Hippocampal formation (tissue), 2 donors: Measurements from ENCODE around the gene ACRV1.
"Not testable (repeated sequence)": the region's sequence is repeated elsewhere in the genome, so short reads cannot be mapped to it uniquely, and the experiment has no call there.

Experiments used
- DNase-seq, 2 donors: peaks; one replicate each; lab custom pipeline; 2025; lab: John Stamatoyannopoulos, UW

Gene ACRV1, protein sequence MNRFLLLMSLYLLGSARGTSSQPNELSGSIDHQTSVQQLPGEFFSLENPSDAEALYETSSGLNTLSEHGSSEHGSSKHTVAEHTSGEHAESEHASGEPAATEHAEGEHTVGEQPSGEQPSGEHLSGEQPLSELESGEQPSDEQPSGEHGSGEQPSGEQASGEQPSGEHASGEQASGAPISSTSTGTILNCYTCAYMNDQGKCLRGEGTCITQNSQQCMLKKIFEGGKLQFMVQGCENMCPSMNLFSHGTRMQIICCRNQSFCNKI

DNA sequence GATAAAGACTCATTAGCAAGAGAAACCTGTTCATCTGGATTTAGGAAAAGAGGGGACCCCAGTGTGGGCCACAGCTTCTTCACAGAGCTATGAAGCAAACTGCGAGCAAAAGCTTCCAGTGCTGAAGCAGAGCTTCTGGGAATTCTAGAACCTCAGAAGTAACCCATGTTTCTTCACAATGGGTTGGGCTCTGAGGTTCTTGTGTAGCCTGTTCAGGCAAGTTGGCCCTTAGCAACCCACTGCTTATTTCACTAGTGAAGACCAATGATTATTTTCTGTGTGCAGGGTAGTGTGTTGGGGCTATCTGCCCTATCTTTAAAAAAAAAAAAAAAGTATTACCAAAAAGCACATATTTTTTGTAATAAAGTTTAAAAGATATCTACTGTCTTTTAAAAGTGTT lies at the start of gene ACRV1:
Gene ACRV1 (minus strand): TSS at position 101 of the 400 bp plus-strand sequence. CDS start 67 bp downstream, at position 34.
- no peak for DNase-seq

DNA sequence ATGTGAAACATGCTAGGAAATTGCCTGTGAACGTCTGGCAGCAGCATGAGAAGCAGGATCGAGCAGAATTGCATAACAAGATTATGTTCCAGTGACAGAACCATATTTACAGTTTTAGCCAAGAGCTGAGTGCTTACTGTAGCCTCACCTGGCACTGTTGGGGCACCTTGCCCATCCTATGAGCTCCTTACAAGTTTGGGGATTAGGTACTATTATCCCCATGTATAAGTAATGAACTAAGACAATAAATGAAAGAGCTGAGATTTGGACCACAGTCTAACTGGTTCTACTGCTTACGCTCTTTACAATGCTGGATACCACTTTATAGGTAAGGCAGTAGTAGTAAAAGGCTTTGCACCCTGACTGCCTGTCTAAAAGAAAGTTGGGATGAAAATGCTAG lies 48.3 kb upstream of the ACRV1 start:
- DNase-seq, result no peak

DNA sequence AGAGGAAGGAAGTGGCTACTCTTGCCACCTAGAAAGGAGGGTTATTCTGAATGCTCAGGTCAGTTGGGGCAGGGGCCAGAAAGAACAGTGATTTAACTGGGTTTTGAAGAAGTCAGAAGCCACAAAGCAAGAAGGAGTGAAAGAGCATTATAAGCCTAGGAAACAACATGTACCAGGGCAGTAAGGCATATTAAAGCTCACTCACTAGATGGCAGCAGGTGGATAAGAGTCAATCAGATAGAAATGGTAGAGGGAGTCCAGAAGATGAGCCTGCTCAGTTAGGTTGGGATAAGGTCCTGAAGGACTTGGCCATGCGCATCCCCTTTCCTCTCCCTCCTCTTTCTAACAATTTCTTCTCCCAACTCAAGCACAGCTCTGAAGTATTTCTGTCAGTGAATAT lies 43.5 kb upstream of the ACRV1 start:
- DNase-seq, result no peak

DNA sequence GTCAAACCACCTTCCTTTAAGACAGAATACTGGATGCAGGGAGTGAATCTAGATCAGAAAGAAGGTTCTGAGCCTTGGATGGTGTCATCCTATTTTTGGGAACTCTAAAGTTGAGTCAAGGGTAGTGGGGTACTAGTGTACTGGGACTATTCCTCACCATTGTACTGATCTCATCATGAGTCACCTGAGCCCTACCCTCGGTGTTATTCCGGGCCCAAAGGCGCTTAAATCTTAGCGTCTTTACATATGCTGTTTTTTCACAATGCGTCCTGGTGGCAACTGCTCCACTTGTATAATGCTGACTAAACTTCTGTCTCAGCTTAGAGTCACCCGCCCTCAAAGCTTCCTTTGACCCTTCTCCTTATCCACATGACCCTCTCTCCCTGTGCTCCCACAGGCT lies 40.1 kb upstream of the ACRV1 start:
- DNase-seq, result no peak

DNA sequence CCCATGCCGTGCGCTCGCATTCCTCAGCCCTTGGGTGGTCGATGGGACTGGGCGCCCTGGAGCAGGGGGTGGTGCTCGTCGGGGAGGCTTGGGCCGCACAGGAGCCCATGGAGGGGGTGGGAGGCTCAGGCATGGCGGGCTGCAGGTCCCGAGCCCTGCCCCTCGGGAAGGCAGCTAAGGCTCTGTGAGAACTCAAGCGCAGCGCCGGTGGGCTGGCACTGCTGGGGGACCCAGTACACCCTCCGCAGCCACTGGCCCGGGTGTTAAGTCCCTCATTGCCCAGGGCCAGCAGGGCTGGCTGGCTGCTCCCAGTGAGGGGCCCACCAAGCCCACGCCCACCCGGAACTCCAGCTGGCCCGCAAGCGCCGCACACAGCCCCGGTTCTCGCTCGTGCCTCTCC lies 24.0 kb upstream of the ACRV1 start:
- DNase-seq, result not testable (repeated sequence)

DNA sequence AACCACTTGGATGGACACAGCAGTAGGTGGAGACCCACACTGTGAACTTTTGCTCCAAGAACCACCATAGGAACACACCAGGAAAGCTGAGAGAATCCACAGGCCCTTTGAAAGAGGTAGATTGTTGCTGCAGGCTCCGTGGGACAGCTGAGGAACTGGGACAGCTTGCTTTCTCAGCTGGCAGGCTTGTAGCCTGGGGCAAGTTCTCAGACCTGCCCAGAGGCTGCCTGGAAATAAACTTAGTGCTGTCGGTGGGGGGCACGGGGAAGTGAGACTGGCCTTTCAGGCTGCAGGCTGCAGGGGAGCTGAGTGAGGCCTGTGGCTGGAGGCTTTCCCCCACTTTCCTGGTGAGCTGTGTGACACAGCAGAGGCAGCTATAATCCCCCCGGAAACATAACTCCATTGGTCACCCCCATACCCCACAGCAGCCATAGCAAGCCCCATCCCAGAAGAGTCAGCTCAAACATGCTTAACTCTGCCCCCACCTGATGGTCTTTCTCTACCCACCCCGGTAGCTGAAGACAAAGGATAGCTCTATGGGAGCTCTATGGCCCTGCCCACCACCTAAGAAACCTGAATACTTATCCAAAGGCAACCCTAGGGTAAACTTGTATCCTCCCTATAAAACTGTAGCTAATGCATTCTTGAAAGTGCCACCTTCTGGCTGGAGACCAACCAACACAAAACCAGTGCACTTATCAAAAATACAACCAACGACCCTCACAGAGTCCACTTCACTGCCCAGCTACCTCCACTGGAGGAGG lies 21.4 kb upstream of the ACRV1 start:
- DNase-seq, result no peak

DNA sequence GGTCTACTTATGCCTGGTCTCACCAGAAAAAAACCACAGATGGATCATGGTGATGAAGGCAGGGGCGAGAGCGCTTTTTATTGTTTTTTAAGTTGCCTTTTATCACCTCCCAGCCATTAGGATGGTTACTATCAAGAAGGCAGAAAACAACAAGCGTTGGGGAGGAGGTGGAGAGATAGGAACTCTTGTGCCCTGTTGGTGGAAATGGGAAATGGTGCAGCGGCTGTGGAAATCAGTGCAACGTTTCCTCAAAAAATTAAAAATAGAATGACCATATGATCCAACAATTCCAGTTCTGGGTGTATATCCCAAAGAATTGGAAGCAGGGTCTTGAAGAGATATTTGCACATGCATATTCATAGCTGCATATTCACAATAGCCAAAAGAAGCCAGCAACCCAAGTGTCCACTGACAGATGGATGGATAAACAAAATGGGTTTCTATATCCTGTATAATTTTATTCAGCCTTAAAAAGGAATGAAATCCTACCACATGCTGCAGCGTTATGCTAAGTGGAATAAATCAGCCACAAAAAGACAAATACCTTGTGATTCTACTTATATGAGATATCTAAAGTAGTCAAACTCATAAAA lies 20.5 kb upstream of the ACRV1 start:
- DNase-seq, result no peak

DNA sequence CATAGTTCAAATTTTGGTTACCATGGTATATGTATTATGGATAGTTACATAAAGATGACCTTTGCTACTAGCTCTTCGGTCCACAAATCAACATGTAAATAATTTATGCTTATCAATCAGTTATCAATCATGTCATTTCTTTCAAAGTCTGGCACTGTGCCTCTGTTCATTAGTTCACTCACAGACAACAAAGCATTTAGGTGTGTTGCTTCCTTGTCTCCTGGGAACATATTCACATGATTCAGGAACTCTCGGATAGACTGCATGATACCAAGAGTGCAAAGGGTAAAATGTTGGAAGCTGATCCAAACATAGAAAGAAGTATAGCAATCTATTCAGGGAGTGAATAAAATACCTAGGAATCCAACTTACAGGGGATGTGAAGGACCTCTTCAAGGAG lies 14.3 kb upstream of the ACRV1 start:
- DNase-seq, result no peak

DNA sequence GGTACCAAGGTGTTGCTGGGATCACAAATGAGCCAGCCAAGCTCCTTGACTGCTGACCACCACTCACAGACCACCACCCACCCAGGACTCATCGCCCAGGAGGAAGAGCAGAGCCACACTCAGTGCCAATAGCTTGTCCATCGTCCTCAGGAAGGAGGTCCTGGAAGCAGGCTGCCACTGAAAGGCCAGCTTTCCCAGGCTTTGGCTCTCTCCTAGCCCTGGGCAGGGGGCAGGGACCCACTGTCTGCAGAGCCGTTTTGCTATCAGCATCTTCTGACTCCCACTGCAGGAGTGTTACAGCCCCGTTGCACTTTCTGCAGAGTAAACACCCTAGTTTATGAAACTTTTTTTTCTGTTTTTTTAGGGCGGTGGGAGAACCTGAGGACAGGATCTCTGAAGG lies 12.2 kb upstream of the ACRV1 start:
- DNase-seq, result no peak

DNA sequence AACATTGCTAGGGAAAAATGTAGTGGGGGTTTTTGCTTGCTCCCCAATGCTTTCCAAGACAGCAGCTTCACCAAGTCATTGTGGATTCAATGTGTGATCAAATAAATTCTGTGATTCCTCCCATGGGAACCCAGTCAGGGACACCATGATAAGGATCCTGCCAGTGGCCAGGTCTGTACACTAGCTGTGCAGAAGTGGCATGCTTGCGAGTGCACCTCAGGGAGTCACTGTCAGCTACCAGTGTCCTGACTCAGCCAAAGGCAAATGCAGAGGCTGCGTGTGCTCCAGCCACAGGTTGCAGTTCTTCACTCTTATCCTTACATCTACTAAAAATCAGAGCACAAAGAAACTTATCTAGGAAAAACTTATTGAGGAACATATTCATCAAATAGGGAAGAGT lies 9.4 kb upstream of the ACRV1 start:
- no peak for DNase-seq

DNA sequence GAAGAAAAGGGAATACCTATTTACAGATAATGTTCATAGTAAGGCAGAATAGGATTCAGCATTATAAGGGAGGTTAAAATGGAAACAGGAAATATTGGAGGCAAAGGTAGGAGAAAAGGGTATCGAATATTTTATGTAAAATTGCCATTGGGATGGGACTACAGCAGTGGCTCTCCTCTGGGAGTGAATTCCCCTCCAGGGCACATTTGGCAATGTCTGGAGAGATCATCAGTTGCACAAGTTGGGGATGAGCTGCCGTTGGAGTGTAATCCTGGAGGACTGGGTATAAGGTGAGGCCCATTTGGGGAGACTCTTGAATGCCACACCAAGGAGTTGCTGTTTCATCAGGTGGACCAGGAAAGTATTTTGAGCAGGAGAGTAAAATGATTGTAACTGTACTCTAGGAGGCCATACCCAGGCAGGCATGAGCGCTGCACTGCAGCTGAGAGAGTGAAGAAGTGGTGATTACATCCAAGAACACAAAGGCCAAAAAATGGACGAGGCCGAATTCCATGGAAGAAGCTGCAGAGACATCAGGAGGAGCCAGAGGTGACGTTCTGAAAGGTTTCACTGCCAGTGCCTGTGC lies 8.7 kb upstream of the ACRV1 start:
- no peak for DNase-seq

DNA sequence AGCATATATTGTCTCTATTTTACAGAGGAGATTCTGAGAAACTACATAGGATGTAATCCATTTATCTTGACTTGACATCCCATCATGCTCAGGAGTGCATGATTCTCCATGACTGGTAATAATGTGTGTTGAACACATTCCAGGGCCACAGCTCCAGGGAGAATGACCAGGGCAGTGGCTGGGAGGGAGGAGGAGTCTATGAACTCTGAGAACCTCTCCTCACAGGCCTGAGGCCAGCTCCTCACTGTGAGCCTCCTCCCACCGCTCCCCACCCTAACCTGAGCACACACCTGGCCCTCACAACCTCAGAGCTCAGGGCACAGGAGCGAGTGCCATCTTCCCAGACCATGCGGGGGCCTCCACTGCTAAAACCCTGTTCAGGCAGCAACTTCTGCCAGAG lies 8.0 kb upstream of the ACRV1 start:
- DNase-seq, result no peak

DNA sequence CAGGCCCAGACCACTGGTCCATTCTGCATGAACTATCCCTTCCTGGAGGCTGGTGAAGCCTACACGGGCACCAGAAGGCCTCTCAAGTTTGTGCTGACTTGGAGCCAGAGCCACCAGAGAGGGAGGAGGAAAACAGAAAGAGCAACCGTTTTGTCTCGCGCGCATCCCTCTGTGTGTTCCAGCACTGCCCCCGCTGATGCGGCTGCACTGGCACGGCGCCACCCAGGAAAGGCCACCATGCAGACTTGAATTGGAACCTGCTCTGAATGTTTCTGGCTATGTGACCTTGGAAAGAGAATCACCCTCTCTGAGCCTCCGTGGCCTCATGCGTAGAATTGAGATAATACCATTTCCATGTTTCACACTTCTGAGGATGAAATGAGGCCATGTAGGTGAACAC lies 7.4 kb upstream of the ACRV1 start:
- no peak for DNase-seq

DNA sequence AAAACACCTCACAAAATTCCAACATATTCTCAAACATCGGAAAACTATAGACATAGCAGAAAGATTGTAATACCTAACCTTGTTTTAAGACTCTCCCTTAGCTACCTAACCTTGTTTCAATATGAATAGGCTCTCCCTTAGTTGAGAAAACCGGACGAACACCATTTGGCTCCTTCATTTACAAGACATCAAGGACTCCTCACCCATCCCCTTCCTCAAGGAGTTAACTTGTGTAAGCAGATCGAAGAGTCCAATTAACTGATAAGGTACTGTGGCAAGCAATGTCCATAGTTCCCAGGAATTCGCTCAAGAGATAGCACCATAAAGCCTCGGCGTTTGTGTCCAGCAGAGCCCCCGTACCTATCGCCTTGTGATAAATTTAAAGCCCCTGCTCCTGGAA lies 4.6 kb upstream of the ACRV1 start:
- no peak for DNase-seq

DNA sequence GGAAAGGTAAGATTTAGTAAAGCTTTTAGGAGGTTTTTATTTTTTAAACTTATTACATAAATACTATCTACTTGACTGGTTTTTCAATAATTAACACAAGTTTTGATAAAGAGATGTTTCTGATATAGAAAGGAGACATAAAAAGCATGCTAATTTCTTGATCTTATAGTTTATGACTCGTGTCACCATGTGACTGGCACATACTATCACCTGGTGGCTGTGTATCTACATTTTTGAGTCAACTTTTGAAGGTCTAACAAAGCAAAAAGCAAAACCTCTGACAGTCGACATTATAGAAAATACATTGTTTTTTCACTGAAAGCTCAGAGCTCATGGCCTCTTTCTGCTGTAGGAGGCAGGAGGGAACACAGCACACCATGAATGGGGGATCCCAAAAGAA lies 810 bp downstream of the ACRV1 start:
- no peak for DNase-seq

DNA sequence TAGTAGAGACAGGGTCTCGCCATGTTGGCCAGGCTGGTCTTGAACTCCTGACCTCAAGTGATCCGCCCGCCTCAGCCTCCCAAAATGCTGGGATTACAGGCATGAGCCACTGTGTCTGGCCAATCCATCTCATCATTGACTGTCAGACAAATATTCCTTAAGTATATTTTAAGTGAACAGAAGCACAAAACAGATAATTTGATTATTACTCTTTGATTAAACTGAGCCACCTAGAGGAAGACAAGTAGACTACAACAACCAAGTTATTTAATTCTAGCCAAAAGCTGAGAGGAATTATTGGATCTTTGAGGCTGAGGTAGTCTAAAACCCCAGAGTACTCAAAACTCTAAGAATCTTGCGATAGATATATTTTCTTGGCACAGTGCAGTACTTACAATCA lies 1.2 kb downstream of the ACRV1 start:
- DNase-seq, result no peak

DNA sequence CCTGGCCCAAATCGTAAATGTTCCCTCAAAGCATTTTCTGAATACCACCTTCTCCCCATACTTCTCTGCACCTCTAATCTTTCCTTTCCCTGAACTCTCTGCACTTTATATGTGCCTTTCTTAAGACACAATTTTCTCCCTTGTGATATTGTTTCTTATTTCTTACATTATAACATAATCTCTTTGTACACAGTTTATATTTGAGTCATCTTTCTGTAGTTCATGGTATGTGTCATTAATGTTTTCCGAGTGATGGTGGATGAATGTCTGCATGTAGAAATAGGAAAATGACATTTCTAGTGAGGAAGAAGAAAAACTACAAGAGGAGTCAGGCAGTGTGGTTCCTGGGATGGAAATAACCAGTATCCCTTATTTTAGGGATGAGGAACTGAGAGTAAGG lies 5.5 kb downstream of the ACRV1 start:
- DNase-seq, result no peak

DNA sequence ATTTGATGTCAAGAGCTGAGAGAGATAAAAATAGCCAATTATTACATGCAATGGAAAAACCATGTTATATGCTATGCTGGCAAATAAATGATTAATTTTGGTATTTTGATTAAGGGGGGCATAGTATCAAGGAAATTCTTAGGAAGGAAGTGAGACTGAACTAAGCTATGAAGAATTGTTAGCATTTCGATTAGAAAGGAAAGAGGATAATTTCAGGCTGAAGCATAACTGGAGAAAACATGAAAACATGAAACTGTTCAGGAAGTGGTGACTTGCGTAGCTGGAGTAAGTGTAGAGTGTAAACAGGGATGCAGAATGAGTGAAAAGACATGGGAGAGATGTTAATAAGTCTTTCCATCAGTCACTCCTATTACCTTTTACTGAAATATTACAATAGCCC lies 6.4 kb downstream of the ACRV1 start:
- DNase-seq, result no peak

DNA sequence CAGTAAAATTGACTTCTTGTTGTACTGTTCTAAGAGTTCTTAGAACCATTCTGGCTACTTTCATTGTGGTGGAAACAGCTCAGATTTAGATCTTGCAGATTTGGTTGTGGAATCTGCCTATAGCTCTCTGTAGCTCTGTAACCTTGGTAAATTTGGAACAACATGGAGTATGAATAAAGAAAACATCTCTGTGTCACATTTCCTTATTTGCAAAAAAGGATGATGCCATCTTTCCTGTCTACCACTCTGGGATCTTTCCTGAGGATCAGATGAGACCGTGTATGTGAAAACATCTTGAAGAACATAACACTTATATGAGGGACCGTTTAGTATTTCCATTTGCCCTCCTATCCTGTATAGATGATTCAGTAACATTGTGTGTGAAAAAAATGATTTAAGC lies 9.1 kb downstream of the ACRV1 start:
- DNase-seq, result no peak

DNA sequence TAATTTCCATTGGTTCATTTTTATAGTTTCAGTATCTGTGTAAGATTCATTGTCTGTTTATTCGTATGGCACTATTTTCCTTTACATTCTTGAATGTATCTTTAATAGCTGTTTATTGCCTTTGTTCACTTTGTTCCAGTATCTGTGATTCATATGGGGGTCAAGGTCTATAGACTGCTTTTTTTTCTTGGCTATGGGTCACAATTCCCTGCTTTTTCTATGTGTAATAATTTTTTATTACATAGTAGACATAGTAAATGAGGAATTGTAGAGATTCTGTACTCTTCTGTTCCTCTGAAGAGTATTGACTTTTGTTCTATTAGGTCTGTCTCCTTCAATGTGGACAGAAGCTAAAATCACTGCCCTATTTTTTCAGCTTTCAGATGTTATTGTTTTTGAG lies 10.5 kb downstream of the ACRV1 start:
- DNase-seq, result no peak

DNA sequence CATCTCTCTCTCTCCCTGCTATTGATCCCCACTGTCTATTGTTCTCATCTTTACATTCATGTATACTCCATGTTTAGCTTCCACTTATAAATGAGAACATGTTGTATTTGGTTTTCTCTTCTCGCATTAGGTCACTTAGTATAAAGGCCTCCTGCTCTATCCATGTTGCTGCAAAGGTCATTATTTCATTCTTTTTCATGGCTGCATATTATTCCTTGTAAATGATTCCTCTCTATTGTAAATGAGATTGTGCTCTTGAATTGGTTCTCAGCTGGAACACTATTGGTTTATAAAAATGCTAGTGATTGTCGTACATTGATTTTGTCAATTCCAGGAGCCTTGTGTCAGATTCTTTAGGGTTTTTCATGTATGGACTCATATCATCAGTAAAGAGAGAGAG lies 13.5 kb downstream of the ACRV1 start:
- no peak for DNase-seq

DNA sequence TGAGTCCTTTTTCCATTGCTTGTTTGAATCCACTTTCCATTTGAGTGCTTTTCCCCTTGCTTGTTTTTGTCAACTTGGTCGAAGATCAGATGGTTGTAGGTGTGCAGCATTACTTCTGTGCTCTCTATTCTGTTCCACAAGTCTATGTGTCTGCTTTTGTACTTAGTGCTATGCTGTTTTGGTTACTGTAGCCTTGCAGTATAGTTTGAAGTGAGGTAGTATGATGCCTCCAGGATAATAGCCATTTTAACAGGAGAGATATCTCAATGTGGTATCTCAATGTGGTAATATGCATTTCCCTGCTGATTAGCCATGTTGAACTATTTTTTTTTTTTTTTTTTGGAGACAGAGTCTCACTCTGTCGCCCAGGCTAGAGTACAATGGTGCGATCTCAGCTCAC lies 16.7 kb downstream of the ACRV1 start:
- DNase-seq, result no peak

DNA sequence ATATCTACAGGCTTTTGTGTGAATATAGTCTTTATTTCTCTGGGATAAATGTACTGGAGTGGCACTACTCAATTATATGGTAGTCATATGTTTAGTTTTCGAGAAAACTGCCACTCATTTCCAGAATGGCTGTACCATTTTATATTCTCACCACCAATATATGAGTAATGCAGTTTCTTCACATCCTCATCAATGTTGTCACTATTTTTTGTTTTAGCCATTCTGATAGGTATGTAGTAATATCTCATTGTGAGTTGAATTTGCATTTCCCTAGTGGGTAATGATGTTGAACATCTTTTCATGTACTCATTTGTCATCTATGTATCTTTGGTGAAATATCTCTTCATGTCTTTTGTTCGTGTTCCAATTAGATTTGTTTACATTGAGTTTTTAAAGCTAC lies 18.0 kb downstream of the ACRV1 start:
- no peak for DNase-seq
